HG03159 (cell line): ENCODE measurements around the gene PTPRU.

Source experiments
- ATAC-seq: cut with Tn5 transposase; IDR thresholded peaks from one replicate; pipeline ENCODE4 v1.9.1; 2021; ENCODE audit warnings: mild to moderate bottlenecking, moderate library complexity; ENCODE audit not compliant: unreplicated experiment

Gene PTPRU

GRCh38 chr1:29235955-29236711 lies at the start of gene PTPRU:
PTPRU (plus strand) TSS chr1:29236522; CDS start chr1:29236645, 123 bp downstream.
- peak; percentile 70 for ATAC-seq

GRCh38 chr1:29186707-29187106 lies 49.6 kb upstream of the PTPRU start:
- no peak for ATAC-seq

DNA sequence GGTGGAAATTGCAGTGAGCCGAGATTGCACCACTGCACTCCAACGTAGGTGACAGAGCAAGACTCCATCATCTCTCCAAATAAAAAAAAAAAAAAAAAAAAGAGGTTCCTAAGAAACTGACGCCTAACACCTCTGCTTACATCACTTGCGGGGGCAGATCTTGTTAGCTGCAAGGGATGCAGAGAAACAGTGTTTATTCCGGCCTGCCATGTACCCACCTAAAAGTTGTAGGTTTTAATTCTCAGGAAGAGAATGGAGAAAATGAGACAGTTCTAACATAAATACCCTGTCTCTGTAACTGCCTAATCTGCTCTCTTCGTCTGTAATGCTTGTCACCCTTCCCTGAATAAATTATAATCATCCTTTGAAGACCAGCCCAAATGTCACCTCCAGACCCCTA lies 45.6 kb upstream of the PTPRU start:
- no peak for ATAC-seq

GRCh38 chr1:29193879-29194455 lies 42.4 kb upstream of the PTPRU start:
- no peak for ATAC-seq

GRCh38 chr1:29195881-29196291 lies 40.4 kb upstream of the PTPRU start:
- no peak for ATAC-seq

GRCh38 chr1:29196863-29197589 lies 39.3 kb upstream of the PTPRU start:
- no peak for ATAC-seq

DNA sequence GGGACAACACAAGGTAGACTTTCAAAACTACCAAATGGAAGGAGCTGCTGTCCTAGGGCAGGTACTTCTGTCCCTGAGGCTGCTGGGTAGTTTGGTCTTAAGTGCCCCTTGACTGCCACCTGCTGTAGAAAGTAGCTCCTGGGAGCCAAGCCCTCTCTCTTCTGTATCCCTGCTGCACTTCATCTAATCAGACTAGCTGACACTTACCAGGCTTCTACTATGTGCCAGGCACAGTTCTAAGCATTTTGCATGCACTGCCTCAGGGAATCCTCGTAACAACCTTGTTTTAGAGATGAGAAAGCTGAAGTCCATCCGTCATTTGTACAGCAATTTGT lies 38.8 kb upstream of the PTPRU start:
- no peak for ATAC-seq

- no peak for ATAC-seq
These were observed 38.3 kb upstream of the PTPRU start for GRCh38 chr1:29197993-29198392.

- no peak for ATAC-seq
These were observed 35.3 kb upstream of the PTPRU start for GRCh38 chr1:29200906-29201594.

GRCh38 chr1:29201595-29202051 lies 34.7 kb upstream of the PTPRU start:
- no peak for ATAC-seq

- no peak for ATAC-seq
These were observed 34.3 kb upstream of the PTPRU start for GRCh38 chr1:29202053-29202452.

DNA sequence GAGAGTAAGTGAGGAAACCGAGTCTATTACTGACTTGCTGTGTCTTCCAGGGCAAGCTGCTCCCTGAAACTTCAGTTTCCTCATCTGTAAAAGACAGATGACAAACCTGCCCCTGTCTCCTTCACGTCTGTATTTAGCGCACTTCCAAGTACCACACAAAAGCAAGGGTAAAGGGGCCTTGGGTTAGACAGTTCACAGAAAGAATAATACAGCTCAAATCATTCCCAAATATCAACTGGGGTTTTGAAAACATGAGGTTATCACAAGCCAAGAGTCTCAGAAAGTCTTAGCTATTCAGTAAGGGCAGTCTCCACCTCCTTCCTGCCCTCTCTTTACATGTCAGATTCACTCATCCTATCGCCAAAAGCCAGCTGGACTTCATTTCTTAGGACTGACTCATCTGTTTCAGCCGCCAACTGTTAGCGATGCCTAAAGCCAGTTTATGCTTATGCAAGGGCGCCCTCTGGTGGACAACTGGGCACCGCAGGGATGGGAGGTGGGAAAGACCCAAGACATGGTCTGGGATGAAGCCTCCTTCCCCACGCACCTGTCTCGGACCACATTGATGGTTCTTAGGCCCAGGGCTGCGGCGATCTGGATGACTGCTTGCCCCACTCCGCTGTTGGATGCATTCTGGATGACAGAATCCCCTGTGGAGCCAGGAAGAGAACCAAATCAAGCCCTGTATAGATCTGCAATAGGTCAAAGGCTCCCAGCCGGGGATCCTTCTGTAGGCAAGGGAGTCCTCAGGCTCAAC lies 33.6 kb upstream of the PTPRU start:
- ATAC-seq, result peak; percentile 72

DNA sequence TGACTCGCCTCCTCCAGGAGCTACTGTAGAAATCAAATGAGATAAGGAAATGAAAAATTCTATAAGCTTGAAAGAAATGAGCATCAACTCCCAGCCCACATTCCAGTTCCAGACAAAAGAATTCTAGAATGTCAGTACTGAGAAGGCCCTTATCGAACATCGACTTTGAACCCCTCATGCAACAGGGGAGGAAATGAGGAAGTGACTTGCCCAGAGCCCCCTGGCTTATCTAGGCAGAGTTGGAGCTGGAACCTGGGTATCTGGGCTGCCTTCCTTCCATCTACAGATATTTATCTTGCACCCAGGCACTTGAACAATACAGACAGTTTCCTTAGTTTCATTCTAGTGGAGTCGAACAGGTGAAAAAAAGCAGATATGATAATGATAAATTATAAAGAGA lies 27.9 kb upstream of the PTPRU start:
- ATAC-seq, result no peak

DNA sequence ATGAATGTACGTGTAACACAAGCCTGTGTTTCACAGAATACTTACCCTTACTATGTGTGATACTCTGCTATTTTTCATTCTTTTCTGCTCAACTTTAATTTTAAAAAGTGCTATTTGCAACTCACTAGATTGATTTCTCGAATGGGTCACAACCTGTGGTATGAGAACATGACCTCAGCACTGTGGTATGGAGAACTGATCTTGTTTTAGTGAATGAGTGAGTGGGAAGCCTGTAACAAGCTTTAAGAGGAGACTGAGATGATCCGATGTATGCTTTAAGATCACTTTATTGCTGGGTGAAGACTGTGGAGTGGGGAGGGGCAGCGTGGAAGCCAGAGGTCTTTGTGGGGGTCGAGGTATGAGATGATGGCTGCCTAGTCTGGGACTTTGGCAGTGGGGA lies 27.1 kb upstream of the PTPRU start:
- ATAC-seq, result no peak

- ATAC-seq, result no peak
These were observed 25.8 kb upstream of the PTPRU start for GRCh38 chr1:29210278-29211085.

DNA sequence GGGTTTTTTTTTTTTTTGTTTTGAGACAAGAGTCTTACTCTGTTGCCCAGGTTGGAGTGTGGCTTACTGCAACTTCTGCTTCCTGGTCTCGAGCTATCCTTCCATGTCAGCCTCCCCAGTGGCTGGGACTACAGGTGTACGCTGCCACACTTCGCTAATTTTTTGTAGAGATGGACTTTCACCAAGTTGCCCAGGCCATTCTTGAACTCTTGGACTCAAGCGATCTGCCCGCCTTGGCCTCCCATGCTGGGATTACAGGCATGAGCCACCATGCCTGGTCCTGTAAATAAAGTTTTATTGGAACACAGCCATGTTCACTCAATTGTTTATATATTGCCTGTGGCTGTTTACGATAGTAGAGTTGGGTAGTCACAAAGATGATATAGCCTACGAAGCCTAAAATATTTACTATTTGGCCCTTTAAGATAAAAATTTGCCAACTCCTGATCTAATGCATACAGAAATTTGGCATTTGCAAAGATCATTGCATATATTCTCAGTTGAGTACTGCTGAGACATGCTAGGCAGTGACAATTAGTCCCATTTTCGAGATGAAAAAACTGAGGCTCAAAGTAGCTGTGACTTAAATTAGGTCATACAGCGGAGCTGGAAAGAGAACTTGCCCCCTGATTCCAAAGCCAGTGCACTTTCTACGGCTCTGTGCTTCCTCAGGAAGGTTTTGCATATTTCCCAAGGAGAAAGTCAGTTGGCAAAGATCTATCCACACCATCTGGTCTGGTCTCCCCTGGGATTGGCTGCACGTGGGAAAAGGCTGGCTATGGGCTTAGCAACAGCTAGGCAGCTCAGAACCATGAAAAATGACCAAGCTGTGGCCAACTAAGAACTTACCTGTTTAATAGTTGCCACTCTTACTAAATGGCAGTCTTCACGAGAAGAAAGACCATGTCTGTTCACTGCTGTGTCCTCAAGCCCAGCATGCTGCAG lies 25.0 kb upstream of the PTPRU start:
- ATAC-seq, result no peak

DNA sequence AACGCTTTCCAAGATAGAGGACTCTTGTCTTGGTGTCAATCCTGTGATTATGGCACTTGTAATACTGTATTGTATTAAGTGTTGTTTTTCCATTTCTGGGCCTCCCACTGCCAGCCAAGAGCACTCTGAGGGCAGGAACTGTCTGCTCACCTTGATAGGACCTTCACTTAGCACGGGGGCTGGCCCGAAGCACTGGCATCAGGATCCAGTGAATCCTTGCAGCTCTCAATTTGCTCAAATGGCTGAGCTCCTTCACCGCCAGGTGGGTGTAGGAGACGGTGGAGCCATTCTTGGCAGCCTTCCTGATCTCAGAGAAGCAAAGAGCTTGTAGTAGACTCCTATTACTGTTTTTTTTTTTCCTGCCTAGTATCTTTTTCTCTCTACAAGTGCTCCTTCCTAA lies 23.3 kb upstream of the PTPRU start:
- no peak for ATAC-seq

DNA sequence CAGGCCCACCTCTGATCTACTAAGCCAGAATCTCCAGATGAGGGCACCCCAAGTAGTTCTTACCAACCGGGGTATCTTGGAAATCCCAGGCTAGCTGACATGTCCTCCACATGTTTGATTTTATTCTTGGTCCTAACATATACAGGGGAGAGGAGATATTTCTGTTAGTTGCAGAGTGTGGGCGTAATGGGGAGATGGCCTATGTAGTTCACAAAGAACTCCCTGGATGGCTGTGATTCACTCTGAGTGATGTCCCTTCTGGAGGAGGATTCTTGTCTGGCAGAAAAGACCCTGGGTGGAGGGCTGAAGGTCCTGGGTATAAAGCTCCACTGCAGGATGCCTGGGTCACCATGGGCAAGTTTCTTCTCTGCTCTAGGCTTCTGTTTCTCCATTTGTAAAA lies 18.7 kb upstream of the PTPRU start:
- no peak for ATAC-seq

DNA sequence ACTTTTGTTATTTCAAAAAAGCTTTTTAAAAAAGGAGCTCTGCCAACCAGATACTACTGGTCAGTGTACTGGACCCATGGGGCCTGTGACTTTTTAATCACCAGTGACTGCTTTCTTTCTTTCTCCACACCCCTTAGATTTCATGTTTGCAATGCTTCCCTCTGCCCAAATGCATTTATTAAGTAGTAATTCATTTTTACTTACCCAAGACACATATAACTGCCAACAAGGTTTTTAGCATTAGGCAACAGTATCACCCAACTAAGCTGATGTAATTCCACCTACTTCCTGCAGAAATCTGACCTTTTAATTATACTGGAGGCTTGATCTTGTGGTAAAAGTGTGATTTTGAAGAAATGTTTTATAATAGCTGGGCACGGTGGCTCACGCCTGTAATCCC lies 18.1 kb upstream of the PTPRU start:
- ATAC-seq, result no peak
